Caco-2 (cell line): Measurements from ENCODE around the gene MGLL. TPM values are rescaled to one million over a fixed set of nuclear protein-coding genes. Genes with fewer than 3 reads are reported as not detected.

Experiments
- BruUV-seq: library from RNA; stranded (reverse); fragments of 400-500 nt; replicated peaks from 2 replicates; lab custom pipeline; 2021; lab: Mats Ljungman, UMichigan
- CTCF ChIA-PET: fragments of 300-600 bp; sonication (Branson Sonifier 250); formaldehyde crosslinking; loops from one replicate; lab custom pipeline; 2022; ENCODE audit warnings: antibody characterized with exemption; lab: Charles Lee
- POLR2A ChIA-PET: fragments of 300-600 bp; sonication (Branson Sonifier 250); formaldehyde crosslinking; loops from one replicate; lab custom pipeline; 2022; ENCODE audit warnings: antibody characterized with exemption; lab: Charles Lee
- DNase-seq, 2 experiments: peaks; one replicate each; pipeline versions ENCODE4 v3.0.0 to v3.0.0-alpha.2; 2020 to 2022
- H3K27me3 ChIP-seq: replicated peaks from 2 replicates; pipeline ENCODE4 v1.6.0; 2011; ENCODE audit warnings: low read length; ENCODE audit not compliant: control insufficient read depth, insufficient read depth
- H3K36me3 ChIP-seq: 2 replicates; pipeline ENCODE4 v1.5.1; 2011; ENCODE audit warnings: low read length; ENCODE audit not compliant: control insufficient read depth, insufficient read depth
- H3K4me1 ChIP-seq: fragments of 250-450 bp; sonication (Bioruptor Pico); 2 replicates; pipeline ENCODE4 v1.5.1; 2020; ENCODE audit warnings: mild to moderate bottlenecking
- H3K4me3 ChIP-seq: 2 replicates; pipeline ENCODE4 v1.5.1; 2011; ENCODE audit warnings: low read depth, mild to moderate bottlenecking, control low read depth, low read length
- H3K9me3 ChIP-seq: fragments of 250-450 bp; sonication (Bioruptor Pico); 2 replicates; pipeline ENCODE4 v1.5.1; 2020; ENCODE audit warnings: mild to moderate bottlenecking, moderate library complexity
- H3K27ac Mint-ChIP-seq: one replicate; pipeline ENCODE4 v1.8.0; 2022; ENCODE audit warnings: mixed read lengths; ENCODE audit not compliant: unreplicated experiment
- H3K27me3 Mint-ChIP-seq: one replicate; pipeline ENCODE4 v1.8.0; 2022; ENCODE audit warnings: mixed read lengths; ENCODE audit not compliant: insufficient read depth, unreplicated experiment
- H3K36me3 Mint-ChIP-seq: one replicate; pipeline ENCODE4 v1.8.0; 2022; ENCODE audit warnings: mild to moderate bottlenecking, mixed read lengths; ENCODE audit not compliant: insufficient read depth, unreplicated experiment
- H3K4me1 Mint-ChIP-seq: one replicate; pipeline ENCODE4 v1.8.0; 2022; ENCODE audit warnings: low read depth, mixed read lengths; ENCODE audit not compliant: unreplicated experiment
- H3K4me3 Mint-ChIP-seq: one replicate; pipeline ENCODE4 v1.8.0; 2022; ENCODE audit warnings: mild to moderate bottlenecking, moderate library complexity, mixed read lengths; ENCODE audit not compliant: unreplicated experiment
- H3K9me3 Mint-ChIP-seq: one replicate; pipeline ENCODE4 v1.8.0; 2022; ENCODE audit warnings: mixed read lengths; ENCODE audit not compliant: unreplicated experiment
- CTCF ChIP-seq, 2 experiments: fragments of 200-600 bp in 1 of 2; IDR thresholded peaks; 1 replicate in 1 of 2; 2 replicates in 1 of 2; pipeline versions ENCODE4 v1.5.1 to v1.8.0; 2011 to 2022; ENCODE audit warnings: antibody characterized with exemption in 1 of 2, control low read depth in 1 of 2, inconsistent platforms in 1 of 2, low read depth in 1 of 2, low read length in 1 of 2, mild to moderate bottlenecking in 1 of 2, moderate library complexity in 1 of 2; ENCODE audit not compliant: insufficient read depth in 1 of 2, severe bottlenecking in 1 of 2, unreplicated experiment in 1 of 2
- intact Hi-C: fragments of 100-400 bp; cut with micrococcal nuclease; formaldehyde crosslinking; loops from one replicate; pipeline ENCODE4 v1.10.0; 2022; ENCODE audit not compliant: unreplicated experiment
- total RNA-seq: library from RNA; stranded (reverse); gene quantifications from 2 replicates; pipeline ENCODE4 v1.2.3, GENCODE V29; 2022

The MGLL gene
- total RNA-seq, 1 experiment from 2014 or later = 7.8 TPM

- intact Hi-C loops = loop anchor here (2.0 kb wide), 1 partner anchor 27 kb away; no protein-coding TSS in a partner anchor
- BruUV-seq = no TSS peak
- peak; percentile 60 to 74 for DNase-seq
- Histone ChIP-seq H3K9me3 (no peaks in the 10 kb centered on the region), H3K27me3 (no peaks in the 10 kb centered on the region), H3K4me3 (no peak overlapping the region), H3K4me1 (peaks cover 78% of the 10 kb centered on the region), H3K36me3 (no peaks in the 10 kb centered on the region)
- ChIA-PET CTCF (interaction anchor here (1.3 kb wide), 1 partner anchor 27 kb away, joined by 8 read pairs; no protein-coding TSS in a partner anchor), POLR2A (interaction anchor here (1.0 kb wide), 1 partner anchor 8 kb away, joined by 3 read pairs; no protein-coding TSS in a partner anchor)
- Mint-ChIP-seq H3K4me1 (peaks cover 45% of the 10 kb centered on the region), H3K27ac (peak overlapping the region; percentile 87), H3K36me3 (peaks cover 10% of the 10 kb centered on the region), H3K9me3 (no peaks in the 10 kb centered on the region), H3K27me3 (no peaks in the 10 kb centered on the region), H3K4me3 (no peak overlapping the region)
- TF ChIP-seq CTCF (IDR thresholded peaks at IDR 0.05; ENCODE audit: insufficient read depth in 1 of 2, low read depth in 1 of 2, low read length in 1 of 2, severe bottlenecking in 1 of 2, unreplicated experiment in 1 of 2) = no peak
Measured at GRCh38 chr3:127817406-127817841, 4.9 kb downstream of the MGLL start.

DNA sequence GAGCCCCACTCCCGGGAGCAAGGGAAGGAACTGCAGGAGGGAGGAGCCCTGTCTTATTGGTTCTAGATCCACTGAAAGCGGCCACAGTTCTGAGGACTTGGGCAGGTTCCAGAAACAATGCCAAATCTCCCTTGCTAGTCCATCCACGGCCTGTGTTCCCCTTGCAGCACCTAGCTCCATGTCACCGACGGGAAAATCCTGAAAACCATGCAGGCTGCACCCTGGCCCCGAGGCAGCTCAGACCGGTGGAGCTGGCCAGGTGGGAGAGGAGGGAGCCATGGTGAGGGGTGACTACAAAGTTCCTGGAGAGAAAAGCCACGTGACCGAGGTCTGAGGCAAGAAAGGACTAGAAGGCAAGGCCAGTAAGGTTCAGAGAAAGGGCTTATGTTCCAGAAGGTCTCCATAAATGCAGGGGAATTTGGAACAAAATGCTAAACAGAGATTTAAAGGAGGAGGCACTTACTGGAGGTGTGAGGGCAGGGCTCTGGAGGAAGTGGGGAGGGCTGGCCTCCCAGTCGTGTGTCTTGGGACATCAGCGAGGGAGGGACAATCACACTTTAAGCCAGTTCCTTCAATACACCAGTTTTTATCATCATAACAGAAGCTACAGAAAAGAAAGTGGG, 5.4 kb downstream of the MGLL start:
- Mint-ChIP-seq H3K27me3 (no peaks in the 10 kb centered on the region), H3K4me1 (peaks cover 41% of the 10 kb centered on the region), H3K36me3 (peaks cover 10% of the 10 kb centered on the region), H3K9me3 (no peaks in the 10 kb centered on the region), H3K27ac (peak overlapping the region; percentile 87), H3K4me3 (peak overlapping the region; percentile 55)
- DNase-seq = no peak
- Histone ChIP-seq H3K4me3 (no peak overlapping the region), H3K27me3 (no peaks in the 10 kb centered on the region), H3K9me3 (no peaks in the 10 kb centered on the region), H3K36me3 (no peaks in the 10 kb centered on the region), H3K4me1 (peaks cover 77% of the 10 kb centered on the region)
- BruUV-seq = no TSS peak
- intact Hi-C loops = loop anchor here (2.0 kb wide), 1 partner anchor 26 kb away; no protein-coding TSS in a partner anchor
- no peak for TF ChIP-seq CTCF (IDR thresholded peaks at IDR 0.05; ENCODE audit: insufficient read depth in 1 of 2, low read depth in 1 of 2, low read length in 1 of 2, severe bottlenecking in 1 of 2, unreplicated experiment in 1 of 2)
- ChIA-PET CTCF (interaction anchor here (1.3 kb wide), 1 partner anchor 26 kb away, joined by 8 read pairs; no protein-coding TSS in a partner anchor), POLR2A (interaction anchor here (1.0 kb wide), 1 partner anchor 9 kb away, joined by 3 read pairs; no protein-coding TSS in a partner anchor)

GRCh38 chr3:127815641-127816605, 6.4 kb downstream of the MGLL start:
- H3K4me3 ChIP-seq = no peak overlapping the region
- Mint-ChIP-seq H3K9me3 (no peaks in the 10 kb centered on the region), H3K4me1 (peaks cover 36% of the 10 kb centered on the region), H3K27me3 (no peaks in the 10 kb centered on the region), H3K4me3 (peak overlapping the region; percentile 55), H3K27ac (peak overlapping the region; percentile 87), H3K36me3 (peaks cover 10% of the 10 kb centered on the region)
- no TSS peak for BruUV-seq
- intact Hi-C loops = loop anchor here (2.0 kb wide), 1 partner anchor 25 kb away; no protein-coding TSS in a partner anchor
- H3K36me3 ChIP-seq = no peaks in the 10 kb centered on the region
- no peaks in the 10 kb centered on the region for H3K9me3 ChIP-seq
- TF ChIP-seq CTCF (IDR thresholded peaks at IDR 0.05; ENCODE audit: insufficient read depth in 1 of 2, low read depth in 1 of 2, low read length in 1 of 2, severe bottlenecking in 1 of 2, unreplicated experiment in 1 of 2) = no peak
- peaks cover 69% of the 10 kb centered on the region for H3K4me1 ChIP-seq
- no peaks in the 10 kb centered on the region for H3K27me3 ChIP-seq
- DNase-seq = peak; percentile 20 to 70
- POLR2A ChIA-PET = no interaction called here
- CTCF ChIA-PET = no interaction called here
